ENCODE data around the gene PERM1.
"Not testable (repeated sequence)": the region's sequence is repeated elsewhere in the genome, so short reads cannot be mapped to it uniquely, and the experiment has no call there.

PERM1 gene

DNA sequence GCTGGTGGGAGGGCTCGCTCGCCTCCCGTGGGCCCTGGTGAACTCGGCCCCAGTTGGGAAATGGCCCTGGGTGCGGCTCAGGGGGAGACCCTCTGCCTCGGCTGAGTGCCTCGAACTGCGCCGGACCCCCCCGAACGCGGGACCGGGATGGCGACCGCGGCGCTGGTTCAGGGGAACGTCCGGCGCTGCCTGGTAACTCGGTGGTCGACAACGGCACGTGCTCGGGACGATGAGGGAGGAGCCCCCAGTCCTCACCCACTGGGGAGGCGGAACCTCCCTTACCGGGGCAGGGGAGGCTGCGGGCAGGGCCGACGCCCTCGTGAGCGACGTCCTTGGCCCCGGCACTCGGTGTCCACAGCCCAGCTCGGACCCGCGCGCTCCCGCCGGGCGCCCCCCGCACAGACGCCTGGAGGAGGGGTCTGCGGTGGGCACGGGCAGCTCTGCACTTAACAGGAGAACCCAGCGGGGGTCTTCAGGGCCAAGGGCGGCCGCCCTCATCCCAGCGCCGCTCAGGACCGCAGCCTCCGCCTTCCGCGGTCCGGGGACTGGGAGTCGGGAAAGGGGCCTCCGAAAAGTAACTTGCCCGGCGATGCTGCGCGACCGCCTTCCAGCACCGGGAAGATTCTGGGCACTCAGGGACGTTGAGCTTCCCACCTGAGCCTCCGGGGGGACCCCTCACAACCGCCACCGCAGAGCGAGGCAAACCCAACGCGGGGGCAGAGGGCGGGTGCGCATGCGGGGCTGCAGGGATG, 16.3 kb upstream of the PERM1 start:
- no peak for DNase-seq (ENCODE audit: low spot score)

GRCh38 chr1:997713-997992, 15.8 kb upstream of the PERM1 start:
- no peak for DNase-seq (ENCODE audit: low spot score)

GRCh38 chr1:996851-997712, 15.2 kb upstream of the PERM1 start:
- DNase-seq (ENCODE audit: low spot score): peak; percentile 15

DNA sequence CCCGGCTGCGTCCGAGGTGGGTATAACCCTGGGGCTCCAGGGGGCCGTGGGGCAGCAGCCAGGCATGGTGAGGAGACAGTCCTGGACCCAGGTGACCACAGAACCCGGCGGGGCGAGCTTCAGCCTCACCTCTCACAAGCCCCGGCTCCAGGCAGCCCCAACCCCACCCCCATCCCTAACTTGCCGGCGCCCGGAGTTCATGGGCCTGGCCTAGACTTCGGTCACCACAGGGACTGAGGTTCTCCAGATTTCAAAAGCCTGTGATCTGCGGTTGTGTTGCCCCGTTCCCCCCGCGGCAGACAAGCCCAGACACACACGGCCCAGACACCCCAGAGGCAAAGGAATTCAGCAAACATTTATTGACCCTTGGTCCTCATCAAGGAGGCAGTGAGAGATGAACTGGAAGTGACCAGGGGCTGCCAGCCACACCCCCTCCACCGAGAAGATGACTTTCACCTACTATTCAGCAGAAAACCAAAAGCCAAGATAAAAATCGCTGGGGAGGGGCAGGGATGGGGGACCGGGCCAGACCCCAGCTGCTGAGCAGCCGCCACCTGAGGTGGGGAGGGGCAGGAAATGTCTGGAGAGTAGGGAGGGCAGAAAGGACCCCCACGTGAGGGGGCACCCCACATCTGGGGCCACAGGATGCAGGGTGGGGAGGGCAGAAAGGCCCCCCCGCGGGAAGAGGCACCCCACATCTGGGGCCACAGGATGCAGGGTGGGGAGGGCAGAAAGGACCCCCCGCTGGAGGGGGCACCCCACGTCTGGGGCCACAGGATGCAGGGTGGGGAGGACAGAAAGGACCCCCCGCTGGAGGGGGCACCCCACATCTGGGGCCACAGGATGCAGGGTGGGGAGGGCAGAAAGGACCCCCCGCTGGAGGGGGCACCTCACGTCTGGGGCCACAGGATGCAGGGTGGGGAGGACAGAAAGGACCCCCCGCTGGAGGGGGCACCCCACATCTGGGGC, 14.1 kb upstream of the PERM1 start:
- DNase-seq (ENCODE audit: low spot score): peak; percentile 21

GRCh38 chr1:994546-994945, 12.7 kb upstream of the PERM1 start:
- not testable (repeated sequence) for DNase-seq (ENCODE audit: low spot score)

GRCh38 chr1:993379-993995, 11.6 kb upstream of the PERM1 start:
- DNase-seq (ENCODE audit: low spot score): no peak

DNA sequence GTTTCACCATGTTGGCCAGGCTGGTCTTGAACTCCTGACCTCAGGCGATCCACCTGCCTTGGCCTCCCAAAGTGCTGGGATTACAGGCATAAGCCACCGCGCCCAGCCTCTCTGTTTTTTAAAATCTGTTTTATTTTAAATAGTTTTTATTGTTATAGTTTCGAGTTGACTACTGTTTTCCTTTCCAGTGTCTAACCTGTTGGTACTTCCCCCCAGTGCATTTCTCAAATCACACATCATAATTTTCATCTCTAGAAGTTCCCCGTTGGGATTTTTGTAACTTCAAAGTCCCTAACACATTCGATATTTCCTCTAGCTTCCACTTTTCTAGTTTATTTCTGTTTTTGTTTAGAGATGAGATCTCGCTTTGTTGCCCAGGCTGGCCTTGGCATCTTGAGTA, 10.5 kb upstream of the PERM1 start:
- DNase-seq (ENCODE audit: low spot score): no peak

GRCh38 chr1:991895-992294, 10.0 kb upstream of the PERM1 start:
- DNase-seq (ENCODE audit: low spot score): no peak

DNA sequence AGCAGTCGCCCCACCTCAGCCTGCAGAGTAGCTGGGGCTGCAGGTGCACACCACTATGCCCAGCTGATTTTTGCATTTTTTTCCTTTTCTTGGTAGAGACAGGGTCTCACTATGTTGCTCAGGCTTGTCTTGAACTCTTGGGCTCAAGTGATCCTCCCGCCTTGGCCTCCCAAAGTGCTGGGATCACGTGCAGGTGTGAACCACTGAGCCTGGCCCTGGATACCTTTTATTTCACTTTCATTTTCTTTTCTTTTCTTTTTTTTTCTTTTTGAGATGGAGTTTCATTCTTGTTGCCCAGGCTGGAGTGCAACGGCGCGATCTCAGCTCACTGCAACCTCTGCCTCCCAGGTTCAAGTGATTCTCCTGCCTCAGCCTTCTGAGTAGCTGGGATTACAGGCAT, 9.4 kb upstream of the PERM1 start:
- DNase-seq (ENCODE audit: low spot score): not testable (repeated sequence)

- DNase-seq (ENCODE audit: low spot score): not testable (repeated sequence)
Measured at GRCh38 chr1:988061-988460, 6.2 kb upstream of the PERM1 start.

- no peak for DNase-seq (ENCODE audit: low spot score)
Measured at GRCh38 chr1:985126-985525, 3.2 kb upstream of the PERM1 start.

DNA sequence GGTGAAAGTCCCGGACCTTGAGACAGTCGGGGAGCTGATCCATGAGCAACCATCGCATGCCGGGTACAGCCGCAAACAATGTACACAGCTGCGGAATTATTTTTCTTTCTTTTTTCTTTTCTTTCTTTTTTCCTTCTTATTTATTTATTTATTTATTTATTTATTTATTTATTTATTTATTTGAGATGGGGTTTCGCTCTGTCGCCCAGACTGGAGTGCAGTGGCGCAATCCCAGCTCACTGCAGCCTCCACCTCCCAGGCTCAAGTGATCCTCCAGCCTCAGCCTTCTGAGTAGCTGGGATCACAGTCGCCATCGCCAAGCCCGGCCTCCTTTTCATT, 2.6 kb upstream of the PERM1 start:
- no peak for DNase-seq (ENCODE audit: low spot score)

DNA sequence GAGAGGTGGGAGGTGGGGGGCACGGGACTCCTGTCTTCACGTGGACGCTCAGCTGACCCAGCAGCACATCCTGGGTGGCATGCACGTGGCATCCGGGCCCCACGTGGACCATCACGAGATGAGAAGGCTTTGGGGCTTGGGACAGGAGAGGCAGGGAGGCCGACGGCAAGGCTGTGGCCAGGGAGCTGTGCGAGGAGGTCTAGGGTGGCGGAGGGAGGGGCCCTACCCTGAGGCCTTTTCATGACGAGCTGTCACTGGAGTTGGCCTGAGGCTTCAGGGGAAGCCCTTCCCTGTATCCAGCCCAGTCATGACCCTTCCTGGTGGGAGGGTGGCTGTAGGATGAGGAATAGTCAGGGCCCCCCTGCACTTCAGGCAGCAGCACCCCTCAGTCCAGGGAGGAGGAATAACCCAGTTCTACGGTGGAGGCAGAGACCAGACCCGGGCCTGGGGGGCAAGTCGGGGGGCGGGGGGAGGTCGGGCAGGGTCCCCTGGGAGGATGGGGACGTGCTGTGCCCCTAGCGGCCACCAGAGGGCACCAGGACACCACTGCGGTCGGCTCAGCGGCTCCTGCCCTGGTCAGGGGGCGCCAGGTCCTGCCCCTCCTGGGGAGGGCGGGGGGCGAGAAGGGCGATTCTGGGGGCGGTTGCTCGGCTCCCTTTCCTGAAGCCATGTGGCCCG, 2.0 kb upstream of the PERM1 start:
- DNase-seq (ENCODE audit: low spot score): peak; percentile 84

DNA sequence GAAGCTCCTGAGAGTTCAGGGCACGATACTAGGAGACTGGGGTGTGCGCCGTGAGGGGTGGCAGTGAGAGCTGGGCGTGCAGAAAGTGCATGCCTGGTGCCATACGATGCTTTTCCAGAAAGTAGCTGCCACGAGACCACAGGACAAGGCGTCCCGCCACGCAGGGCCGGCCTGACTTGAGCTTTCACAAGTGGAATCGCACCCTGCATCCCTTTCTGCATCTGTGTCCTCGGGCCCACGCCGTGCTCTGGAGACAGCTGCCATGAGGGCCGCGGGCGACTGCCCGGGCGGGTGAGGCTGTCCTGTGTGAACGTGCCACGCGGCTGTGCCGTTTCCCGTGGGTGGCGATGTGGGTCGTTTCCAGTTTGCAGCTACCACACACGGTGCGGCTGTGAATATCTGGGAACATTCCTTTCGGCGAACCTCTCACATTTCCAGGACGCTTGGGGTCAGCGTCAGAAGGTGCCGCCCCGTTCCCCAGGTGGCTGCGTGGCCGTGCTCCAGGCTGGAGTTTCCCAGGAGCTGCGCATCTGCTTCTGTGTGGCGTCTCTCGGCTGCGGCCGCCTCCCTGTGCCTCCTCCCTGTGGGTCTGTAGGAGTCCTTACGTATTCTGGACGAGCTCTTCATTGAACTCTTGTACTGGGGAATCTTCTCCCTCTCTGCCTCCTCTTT, 1.0 kb upstream of the PERM1 start:
- DNase-seq (ENCODE audit: low spot score): no peak

DNA sequence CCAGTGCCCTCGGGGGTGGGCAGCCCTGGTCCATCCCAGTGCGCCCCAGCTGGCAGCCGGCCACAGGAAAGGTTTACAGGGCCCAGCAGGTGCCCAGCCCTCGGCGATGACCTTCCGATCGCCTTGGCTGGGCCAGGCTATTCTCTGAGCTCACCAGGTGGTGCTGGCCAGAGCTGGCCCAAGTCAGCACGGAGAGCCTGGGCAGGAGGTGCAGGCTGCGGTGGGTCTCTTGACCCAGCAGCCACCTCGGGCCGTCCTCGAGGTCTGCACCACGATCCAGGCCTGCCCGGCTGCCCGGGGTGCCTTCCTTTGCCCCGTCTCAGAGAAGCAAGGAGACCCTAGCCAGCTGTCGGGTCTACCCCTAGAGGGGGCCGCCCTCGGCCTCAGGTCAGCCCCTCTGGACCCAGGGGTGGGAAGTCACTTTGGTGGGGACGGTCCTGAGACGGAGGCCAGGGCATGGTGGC, 370 bp downstream of the PERM1 start:
- no peak for DNase-seq (ENCODE audit: low spot score)

DNA sequence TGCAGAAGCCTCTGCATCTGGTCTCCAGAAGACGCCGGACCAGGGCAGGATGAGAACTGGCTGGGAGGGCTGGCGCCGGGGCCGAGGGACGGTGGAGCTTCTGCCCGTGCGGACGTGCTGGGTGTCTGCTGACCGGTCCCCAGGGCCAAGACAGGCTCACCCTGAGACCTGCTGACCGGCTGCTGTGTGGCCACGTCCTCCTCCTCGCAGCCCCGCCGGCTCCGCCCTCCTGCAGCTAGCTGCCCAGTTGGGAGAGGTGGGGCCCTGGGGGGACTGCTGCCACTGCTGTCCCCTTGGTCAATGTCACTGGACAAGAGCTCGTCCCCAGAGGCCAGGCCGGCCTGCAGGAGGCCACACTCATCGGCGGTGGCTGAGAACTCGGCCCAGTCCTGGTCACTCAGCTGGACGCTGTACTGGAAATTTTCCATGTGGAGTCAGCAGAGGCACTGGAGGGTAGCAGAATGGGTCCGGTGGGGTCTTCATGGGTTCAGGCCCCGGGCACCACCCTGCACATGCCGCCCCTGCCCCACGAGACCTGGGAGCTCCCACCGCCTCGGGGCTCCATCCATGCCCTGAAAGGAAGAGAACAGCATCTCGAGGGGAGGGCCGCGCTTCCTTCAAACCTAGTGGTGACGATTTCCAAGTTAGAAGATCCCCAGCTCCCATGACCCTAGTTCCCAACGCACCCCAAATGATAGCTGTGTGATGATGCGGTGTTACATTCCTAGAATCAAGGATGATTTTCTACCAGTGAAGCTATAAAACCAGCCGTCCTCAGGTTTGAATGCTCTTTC, 1.1 kb downstream of the PERM1 start:
- DNase-seq (ENCODE audit: low spot score): no peak

DNA sequence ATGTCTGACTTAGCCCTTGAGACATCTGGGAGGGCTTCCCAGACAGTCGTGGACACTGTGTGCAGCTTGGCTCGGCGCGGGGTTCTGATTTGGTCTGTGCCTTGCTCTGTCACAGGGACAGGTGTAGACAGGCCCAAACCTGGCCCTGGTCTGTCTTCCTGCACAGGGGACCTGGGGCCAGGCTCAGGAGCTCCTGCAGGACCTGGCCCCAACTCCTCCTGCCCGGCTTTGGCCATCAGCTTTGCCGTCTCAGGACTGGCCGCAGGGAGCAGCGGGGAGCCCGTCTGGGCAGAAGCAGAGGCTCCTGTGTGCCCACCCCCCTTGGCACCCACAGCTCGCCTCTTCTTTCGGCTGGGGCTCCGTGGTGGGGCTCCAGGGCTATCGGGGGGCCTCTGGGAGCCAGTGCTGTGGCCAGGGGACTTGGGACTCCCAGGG, 1.7 kb downstream of the PERM1 start:
- DNase-seq (ENCODE audit: low spot score): no peak

GRCh38 chr1:979744-980072, 2.2 kb downstream of the PERM1 start:
- DNase-seq (ENCODE audit: low spot score): no peak

DNA sequence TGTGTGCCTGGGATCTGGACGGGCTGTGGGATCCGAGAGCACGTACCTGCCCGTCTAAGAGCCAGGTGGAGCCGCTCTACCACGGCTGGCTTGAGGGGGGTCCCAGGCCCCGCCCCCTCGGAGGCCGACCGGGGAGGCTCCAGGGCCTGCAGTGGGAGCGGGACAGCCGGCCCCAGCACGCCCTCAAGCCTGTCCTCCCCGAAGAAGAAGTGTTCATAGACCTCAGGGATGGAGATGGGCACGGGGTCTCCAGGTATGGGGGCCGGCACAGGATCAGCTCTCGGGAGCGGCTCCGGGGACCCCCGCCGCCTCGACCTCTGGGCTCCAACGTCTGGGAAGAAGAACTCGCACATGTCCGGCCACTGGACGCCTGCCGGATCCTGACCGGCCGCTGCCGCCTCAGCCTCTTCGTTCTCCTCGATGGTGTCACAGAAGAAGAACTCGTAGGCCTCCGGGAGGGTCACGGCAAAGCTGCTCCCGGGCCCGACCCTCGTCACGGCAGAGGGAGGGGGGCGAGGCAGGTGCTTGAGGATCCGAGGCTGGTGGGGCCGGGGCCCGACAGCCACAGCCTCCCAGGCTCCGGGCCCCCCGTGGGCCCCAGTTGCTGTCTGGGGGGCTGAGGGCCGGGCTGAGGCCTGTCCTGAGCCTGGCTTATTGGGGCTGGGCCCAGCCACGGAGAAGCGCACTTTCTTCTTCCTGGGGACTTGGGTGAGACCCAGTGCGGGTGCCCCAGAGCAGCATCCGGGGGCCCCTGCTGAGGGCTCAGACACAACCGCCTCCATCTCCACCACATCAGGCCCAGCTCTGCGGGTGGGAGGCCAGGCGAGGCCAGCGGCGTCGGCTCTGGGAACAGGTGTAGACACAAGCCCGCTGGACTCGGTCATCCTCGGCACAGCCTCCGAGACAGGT, 2.8 kb downstream of the PERM1 start:
- no peak for DNase-seq (ENCODE audit: low spot score)
